HG03025 (cell line): ENCODE data around the gene IL12RB2.

Experiments used
- ATAC-seq: cut with Tn5 transposase; IDR thresholded peaks from one replicate; pipeline ENCODE4 v1.9.1; 2021; ENCODE audit warnings: mild to moderate bottlenecking, moderate library complexity; ENCODE audit not compliant: unreplicated experiment, low FRiP score

IL12RB2 gene

GRCh38 chr1:67307251-67308060 is at the start of gene IL12RB2:
IL12RB2 (plus strand) TSS chr1:67307873; CDS start chr1:67320369, 12,496 bp downstream.
- no peak for ATAC-seq

GRCh38 chr1:67261680-67262079 is 46.0 kb upstream of the IL12RB2 start:
- ATAC-seq: no peak

DNA sequence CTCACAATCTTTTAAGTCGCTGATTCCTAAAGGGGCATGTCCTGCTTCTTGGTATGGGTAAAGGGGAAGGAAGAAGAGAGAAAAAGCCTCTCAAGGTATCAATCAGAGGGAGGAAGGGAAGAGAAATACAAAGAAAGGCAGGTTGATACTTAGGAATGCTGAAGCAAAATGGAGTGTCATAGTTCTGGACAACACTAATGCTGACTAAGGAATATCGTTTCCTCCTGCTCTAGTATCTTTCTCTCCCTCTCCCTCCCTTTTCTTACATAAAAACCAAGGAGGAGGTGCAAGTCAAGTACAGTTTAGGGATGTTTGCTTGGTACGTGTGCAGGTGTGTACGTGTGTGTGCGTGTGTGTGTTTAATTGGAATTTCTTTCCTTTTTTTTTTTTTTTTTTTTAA is 44.9 kb upstream of the IL12RB2 start:
- ATAC-seq: no peak

DNA sequence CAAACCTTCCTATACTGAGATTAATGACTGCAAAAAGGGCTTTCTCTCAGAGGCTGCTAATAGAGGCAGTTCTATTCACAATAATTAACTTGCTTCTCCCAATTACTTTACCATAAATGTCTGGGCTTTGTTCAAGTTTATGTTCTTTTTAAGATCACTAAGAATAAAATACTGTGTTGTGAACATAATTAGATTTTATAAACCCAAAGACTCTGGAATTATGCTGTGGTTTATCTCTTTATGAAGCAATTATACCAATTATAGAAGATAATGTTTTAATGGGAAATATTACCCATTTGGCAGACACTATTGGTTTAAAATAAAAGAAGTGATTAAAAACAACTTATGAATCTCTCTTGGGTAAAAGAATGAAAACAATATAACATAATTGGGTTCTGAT is 43.5 kb upstream of the IL12RB2 start:
- no peak for ATAC-seq

- ATAC-seq: no peak
Measured at GRCh38 chr1:67264899-67265298, 42.8 kb upstream of the IL12RB2 start.

DNA sequence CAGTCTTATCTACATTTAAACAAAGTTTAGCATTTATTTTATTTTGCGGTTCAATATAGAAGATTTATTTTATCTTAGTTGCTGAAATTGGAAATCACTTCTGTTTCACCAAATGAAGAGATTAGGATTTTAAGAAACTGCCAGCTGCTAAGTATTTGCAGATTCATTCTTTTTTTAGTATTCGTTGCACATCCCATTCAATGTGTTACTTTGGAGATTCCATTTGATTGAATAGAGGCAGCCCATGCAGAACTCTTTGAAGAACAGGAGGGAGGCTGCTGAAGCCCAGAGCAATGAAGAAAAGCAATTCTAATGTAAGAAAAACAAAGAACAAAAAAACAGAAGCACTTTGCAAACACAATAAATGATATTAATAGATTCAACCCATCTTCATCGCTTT is 38.6 kb upstream of the IL12RB2 start:
- ATAC-seq: no peak

GRCh38 chr1:67270541-67270940 is 37.1 kb upstream of the IL12RB2 start:
- no peak for ATAC-seq

DNA sequence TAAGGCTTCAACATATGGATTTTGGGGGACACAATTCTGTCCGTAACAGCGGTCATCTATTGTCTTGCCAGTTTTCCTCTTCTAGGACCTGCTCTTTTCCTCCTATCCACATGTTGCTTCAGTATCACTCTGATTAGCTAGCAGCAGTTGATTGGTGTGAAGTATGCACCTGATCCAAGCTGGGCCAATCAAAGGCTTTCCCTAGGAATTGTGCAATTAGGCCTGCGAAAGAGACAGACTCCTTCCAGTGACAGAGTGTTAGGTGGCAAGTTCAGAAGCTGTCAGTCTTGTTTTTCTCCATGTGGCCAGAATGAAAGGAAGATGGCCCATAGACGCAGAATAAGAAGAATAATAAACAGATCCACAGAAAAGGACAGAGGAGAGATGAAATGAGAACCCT is 34.1 kb upstream of the IL12RB2 start:
- ATAC-seq: no peak

GRCh38 chr1:67274623-67275325 is 32.9 kb upstream of the IL12RB2 start:
- ATAC-seq: no peak

DNA sequence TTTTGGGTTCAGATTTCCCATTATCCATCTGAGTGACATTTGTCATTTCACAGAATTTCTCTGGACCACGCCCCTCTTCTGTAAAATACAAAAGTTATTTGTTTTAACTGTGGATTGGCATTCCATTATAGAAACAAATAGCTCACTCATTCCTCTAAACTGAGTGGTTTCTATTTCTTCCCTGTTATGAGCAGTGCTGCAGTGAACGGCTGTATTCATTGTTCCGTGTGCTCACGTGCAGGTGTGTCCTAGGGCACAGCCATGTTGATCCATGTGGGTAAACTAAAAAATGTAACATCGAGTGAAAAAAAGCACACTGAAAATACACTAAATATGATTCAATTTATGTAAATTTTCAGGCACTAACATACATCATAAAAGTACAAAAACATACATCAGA is 27.0 kb upstream of the IL12RB2 start:
- ATAC-seq: no peak

DNA sequence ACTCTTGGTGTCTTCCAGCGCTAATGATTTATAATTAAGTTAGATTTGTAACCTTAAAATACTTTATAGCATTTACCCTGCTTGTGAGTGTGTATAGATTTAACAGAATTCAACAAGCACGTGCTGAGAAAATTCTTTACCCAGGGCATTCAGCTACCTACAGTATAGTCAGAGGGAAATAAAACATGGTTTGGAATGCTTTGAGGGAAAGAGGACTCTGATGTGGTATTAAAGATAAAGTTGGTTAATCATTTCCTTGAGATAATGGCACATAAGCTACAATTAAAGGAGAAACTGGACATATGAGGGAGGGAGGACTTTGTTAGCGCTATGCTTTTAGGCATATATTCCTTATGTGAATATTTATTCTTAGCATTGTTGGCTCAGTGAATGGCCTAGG is 26.4 kb upstream of the IL12RB2 start:
- ATAC-seq: no peak

GRCh38 chr1:67285780-67286488 is 21.7 kb upstream of the IL12RB2 start:
- no peak for ATAC-seq

- no peak for ATAC-seq
Measured at GRCh38 chr1:67290236-67290635, 17.4 kb upstream of the IL12RB2 start.

DNA sequence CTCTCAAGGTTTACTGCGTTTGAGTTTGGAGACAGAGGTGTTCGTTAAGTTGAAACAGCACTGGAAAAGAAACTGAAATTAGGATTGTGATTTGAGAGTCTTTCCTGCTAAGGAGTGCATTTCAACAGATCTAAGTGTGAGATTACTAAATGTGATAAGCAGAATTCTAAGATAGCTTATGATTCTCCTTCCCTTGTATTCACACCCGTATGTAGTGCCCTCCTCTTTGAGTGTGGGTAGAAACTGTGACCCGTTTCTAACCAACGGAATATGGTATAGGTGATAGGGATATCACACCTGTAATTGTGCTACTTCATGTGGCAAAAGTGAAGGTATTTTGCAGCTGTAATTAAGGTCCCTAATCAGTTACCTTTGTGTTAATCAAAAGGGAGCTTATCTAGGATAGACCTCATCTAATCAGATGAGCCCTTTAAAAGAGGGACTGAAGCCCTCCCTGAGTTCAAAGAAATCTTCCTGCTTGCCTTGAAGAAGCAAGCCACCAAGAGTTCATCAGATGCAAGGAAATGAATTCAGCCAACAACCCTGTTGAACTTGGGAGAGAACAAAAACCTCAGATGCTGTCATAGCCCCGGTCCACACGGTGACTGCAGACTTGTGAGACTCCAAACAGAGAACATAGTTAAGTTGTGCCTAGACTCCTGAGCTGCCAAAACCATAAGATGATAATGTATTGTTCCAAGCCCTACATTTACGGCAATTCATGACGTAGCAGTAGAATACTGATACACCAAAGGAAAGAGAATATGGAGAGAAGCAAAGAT is 12.6 kb upstream of the IL12RB2 start:
- no peak for ATAC-seq

DNA sequence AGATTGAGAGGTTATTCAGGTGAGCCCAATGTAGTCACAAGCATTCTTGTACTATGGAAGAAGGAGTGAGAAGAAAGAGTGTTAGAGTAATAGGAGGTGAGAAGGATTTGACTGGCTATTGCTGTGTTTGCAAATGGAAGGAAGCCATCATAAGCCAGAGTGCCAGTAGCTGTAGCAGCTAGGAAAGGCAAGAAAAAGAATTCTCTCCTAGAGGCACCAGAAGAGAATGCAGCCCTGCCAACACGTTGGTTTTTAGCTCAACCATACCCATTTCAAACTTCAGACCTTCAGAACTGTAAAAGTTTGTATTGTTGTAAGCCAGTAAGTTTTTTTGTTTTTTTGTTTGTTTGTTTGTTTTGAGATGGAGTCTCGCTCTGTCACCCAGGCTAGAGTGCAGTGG is 8.9 kb upstream of the IL12RB2 start:
- ATAC-seq: no peak

DNA sequence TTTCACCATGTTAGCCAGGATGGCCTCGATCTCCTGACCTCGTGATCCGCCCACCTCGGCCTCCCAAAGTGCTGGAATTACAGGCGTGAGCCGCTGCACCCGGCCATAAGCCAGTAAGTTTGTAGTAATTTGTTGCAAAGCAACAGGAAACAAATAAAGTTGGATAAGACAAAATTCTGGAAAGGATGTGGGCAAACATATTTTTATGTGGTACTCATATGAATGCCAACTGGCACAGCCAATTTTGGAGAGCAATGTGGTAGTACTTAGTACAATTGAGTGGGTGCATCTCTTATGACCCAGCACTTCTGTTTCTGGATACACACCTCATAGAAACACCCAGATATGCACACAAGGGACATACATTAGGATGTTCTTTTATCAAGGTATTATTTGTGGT is 8.4 kb upstream of the IL12RB2 start:
- ATAC-seq: no peak

- no peak for ATAC-seq
Measured at GRCh38 chr1:67300561-67300960, 7.1 kb upstream of the IL12RB2 start.

DNA sequence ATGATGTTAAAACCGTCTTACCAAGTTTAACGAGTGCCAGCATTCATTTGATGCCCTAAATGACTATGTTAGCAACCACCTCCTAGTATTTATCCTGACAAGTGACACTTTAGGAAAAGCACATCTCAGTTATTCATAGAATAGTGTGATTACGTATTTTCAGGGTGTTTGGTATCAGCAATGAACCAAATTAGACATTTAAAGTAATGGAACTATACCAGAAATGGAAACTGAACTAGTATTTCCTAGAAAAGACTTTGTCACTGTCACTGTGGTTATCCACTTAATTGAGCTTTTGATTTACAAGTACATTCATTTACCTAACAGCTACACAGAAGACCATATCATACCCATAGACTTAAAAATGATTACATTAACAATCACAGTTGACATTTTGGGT is 3.6 kb upstream of the IL12RB2 start:
- ATAC-seq: no peak

DNA sequence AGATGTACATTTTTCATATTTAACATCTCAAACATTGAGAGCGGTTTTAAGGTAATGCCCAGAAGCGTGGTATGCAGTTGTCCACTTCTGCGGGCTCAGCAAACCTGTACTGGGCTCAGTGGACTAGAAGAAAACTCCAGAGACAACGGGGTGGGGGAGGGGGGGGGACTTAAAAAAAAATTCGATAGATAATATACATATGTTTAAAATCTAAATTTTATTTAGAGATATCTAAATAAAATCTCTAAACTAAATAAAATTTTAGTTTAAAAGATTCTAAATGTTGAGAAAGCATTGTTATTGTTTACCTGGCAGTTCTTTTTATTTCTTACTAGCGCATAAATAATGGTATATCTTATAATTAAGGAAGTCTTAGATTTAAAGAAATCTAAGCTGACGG is 1.1 kb upstream of the IL12RB2 start:
- ATAC-seq: no peak

DNA sequence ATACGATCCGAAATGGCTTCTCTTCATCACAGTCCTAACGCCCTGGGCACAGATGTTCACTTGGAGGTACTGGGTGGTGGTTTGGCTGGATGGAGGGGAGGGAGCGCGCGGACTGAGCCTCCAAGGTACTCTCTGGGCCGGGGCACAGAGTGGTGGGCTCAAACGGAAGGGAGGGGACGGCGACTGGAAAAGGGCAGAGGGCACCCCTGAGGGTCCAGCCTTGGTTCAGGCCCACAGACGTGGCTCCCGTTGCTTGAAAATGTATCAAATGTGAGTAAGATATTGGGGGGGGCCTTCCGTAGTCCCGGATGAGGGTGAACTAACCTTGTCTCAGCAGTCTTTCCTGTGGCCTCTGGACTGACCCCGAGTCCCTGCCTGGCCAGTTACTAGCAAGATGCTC is 463 bp downstream of the IL12RB2 start:
- no peak for ATAC-seq

GRCh38 chr1:67312615-67313014 is 4.9 kb downstream of the IL12RB2 start:
- no peak for ATAC-seq
